IMR-90 (cell line): Measurements from ENCODE around the gene MIPEP. TPM values are rescaled to one million over a fixed set of nuclear protein-coding genes. Genes with fewer than 3 reads are reported as not detected.
A peak's percentile ranks its signal among the peaks of the same experiment; 100 is the strongest.

Experiments used
- ATAC-seq: fragments of 200-7000 bp; cut with Tn5 transposase; 2 replicates; pipeline ENCODE4 v1.9.1; 2020; ENCODE audit warnings: low read depth, mild to moderate bottlenecking, moderate library complexity
- BruUV-seq: library from RNA; stranded (reverse); fragments of 400-500 nt; replicated peaks from 2 replicates; lab custom pipeline; 2021; lab: Mats Ljungman, UMichigan
- CTCF ChIA-PET: fragments of 300-600 bp; formaldehyde crosslinking; extraction: SDS; loops from one replicate; lab custom pipeline; 2021; ENCODE audit warnings: antibody characterized with exemption; lab: Yijun Ruan, JAX
- POLR2A ChIA-PET: fragments of 300-600 bp; sonication (Branson Sonifier 250); formaldehyde crosslinking; loops from one replicate; lab custom pipeline; 2022; ENCODE audit warnings: antibody characterized with exemption; ENCODE audit not compliant: unreplicated experiment; lab: Charles Lee
- DNase-seq: peaks from one replicate; pipeline ENCODE4 v3.0.0; 2013
- H2AFZ ChIP-seq: replicated peaks from 2 replicates; pipeline ENCODE3; 2013; ENCODE audit warnings: low read length, mild to moderate bottlenecking; ENCODE audit not compliant: poor library complexity
- H2AK5ac ChIP-seq: 2 replicates; pipeline ENCODE4 v1.6.1; 2013; ENCODE audit warnings: low read depth, low read length, inconsistent platforms
- H2AK9ac ChIP-seq: replicated peaks from 2 replicates; pipeline ENCODE3; 2013; ENCODE audit warnings: mild to moderate bottlenecking, low read depth, low read length, moderate library complexity; ENCODE audit not compliant: poor library complexity
- H2BK120ac ChIP-seq: 2 replicates; pipeline ENCODE4 v1.6.1; 2013; ENCODE audit warnings: low read depth, low read length, inconsistent platforms
- H2BK15ac ChIP-seq: 3 replicates; pipeline ENCODE4 v1.6.1; 2013; ENCODE audit warnings: low read depth, low read length, inconsistent platforms
- H2BK20ac ChIP-seq: 2 replicates; pipeline ENCODE4 v1.6.1; 2013; ENCODE audit warnings: low read depth, mild to moderate bottlenecking, inconsistent platforms, low read length, moderate library complexity
- H2BK5ac ChIP-seq: 2 replicates; pipeline ENCODE4 v1.6.1; 2013; ENCODE audit warnings: mild to moderate bottlenecking, low read depth, low read length, inconsistent platforms; ENCODE audit not compliant: poor library complexity, severe bottlenecking
- H3K14ac ChIP-seq: replicated peaks from 2 replicates; pipeline ENCODE4 v1.6.1; 2013; ENCODE audit warnings: low read depth, low read length, inconsistent platforms
- H3K18ac ChIP-seq: 2 replicates; pipeline ENCODE4 v1.6.1; 2013; ENCODE audit warnings: low read depth, low read length, control low read depth
- H3K23ac ChIP-seq: 2 replicates; pipeline ENCODE4 v1.6.1; 2013; ENCODE audit warnings: low read depth, low read length, inconsistent platforms
- H3K27ac ChIP-seq: 2 replicates; pipeline ENCODE4 v1.5.1; 2013; ENCODE audit warnings: mild to moderate bottlenecking, control low read depth, low read length; ENCODE audit not compliant: insufficient read depth
- H3K27me3 ChIP-seq: 2 replicates; pipeline ENCODE4 v1.6.1; 2013; ENCODE audit warnings: low read length; ENCODE audit not compliant: control insufficient read depth, insufficient read depth
- H3K36me3 ChIP-seq: 2 replicates; pipeline ENCODE4 v1.6.1; 2013; ENCODE audit warnings: low read length, mixed read lengths; ENCODE audit not compliant: control insufficient read depth, insufficient read depth
- H3K4ac ChIP-seq: 2 replicates; pipeline ENCODE4 v1.6.1; 2013; ENCODE audit warnings: low read depth, low read length, inconsistent platforms
- H3K4me1 ChIP-seq: 2 replicates; pipeline ENCODE4 v1.6.1; 2013; ENCODE audit warnings: low read length, mixed read lengths; ENCODE audit not compliant: control insufficient read depth, insufficient read depth
- H3K4me2 ChIP-seq: 2 replicates; pipeline ENCODE4 v1.6.1; 2013; ENCODE audit warnings: low read depth, mild to moderate bottlenecking, control low read depth, low read length, moderate library complexity
- H3K4me3 ChIP-seq: 2 replicates; pipeline ENCODE4 v1.5.1; 2013; ENCODE audit warnings: low read depth, mild to moderate bottlenecking, control low read depth, low read length, moderate library complexity; ENCODE audit not compliant: insufficient read depth
- H3K56ac ChIP-seq: 2 replicates; pipeline ENCODE4 v1.6.1; 2013; ENCODE audit warnings: low read length, inconsistent platforms; ENCODE audit not compliant: insufficient read depth; ENCODE audit errors: extremely low read depth
- H3K79me1 ChIP-seq, 2 experiments: 2 replicates each; pipeline ENCODE4 v1.6.1; 2013; ENCODE audit warnings: low read length in 2 of 2, inconsistent platforms in 1 of 2, low read depth in 1 of 2
- H3K9ac ChIP-seq: 2 replicates; pipeline ENCODE4 v1.6.1; 2013; ENCODE audit warnings: low read depth, low read length, control low read depth
- H3K9me1 ChIP-seq: 2 replicates; pipeline ENCODE4 v1.6.1; 2013; ENCODE audit warnings: low read length, inconsistent platforms; ENCODE audit not compliant: insufficient read depth
- H3K9me3 ChIP-seq: 2 replicates; pipeline ENCODE4 v1.6.1; 2013; ENCODE audit warnings: low read length; ENCODE audit not compliant: control insufficient read depth, insufficient read depth
- H4K20me1 ChIP-seq: 2 replicates; pipeline ENCODE4 v1.6.1; 2013; ENCODE audit warnings: low read length, inconsistent platforms; ENCODE audit not compliant: insufficient read depth
- H4K5ac ChIP-seq: 2 replicates; pipeline ENCODE4 v1.6.1; 2013; ENCODE audit warnings: mild to moderate bottlenecking, low read depth, low read length, control low read depth
- H4K8ac ChIP-seq, 2 experiments: 2 replicates each; pipeline ENCODE4 v1.6.1; 2013; ENCODE audit warnings: low read depth in 2 of 2, low read length in 2 of 2, control low read depth in 1 of 2, inconsistent platforms in 1 of 2
- H4K91ac ChIP-seq: 2 replicates; pipeline ENCODE4 v1.6.1; 2013; ENCODE audit warnings: low read depth, low read length, inconsistent platforms; ENCODE audit not compliant: insufficient read depth
- CEBPB ChIP-seq: IDR thresholded peaks from 2 replicates; pipeline ENCODE4 v1.6.1; 2012; ENCODE audit warnings: low read depth, low read length, improper control_type of control experiment
- CHD1 ChIP-seq: IDR thresholded peaks from 2 replicates; pipeline ENCODE4 v1.6.1; 2012; ENCODE audit warnings: low read depth, low read length, improper control_type of control experiment
- USF2 ChIP-seq: fragments of 150-350 bp; IDR thresholded peaks from 2 replicates; pipeline ENCODE4 v1.6.1; 2017; ENCODE audit warnings: mild to moderate bottlenecking, antibody characterized with exemption, low read length, low read depth
- WGBS, 2 experiments: methylation state at CpG; one replicate each; pipeline versions ENCODE4 v1.1.5 to v1.1.7; 2013; ENCODE audit warnings: missing lambda C conversion rate in 2 of 2; ENCODE audit not compliant: insufficient read length in 1 of 2; ENCODE audit errors: extremely low coverage in 2 of 2; 5-methylcytosine and 5-hydroxymethylcytosine counted together
- dilution Hi-C: fragments of 300-500 bp; cut with HindIII; formaldehyde crosslinking; loops from one replicate; pipeline ENCODE4 v1.14.3; 2018; ENCODE audit warnings: low sequenced_read_pairs; ENCODE audit not compliant: unreplicated experiment
- in situ Hi-C: fragments of 300-500 bp; cut with MboI; formaldehyde crosslinking; loops from 3 replicates; pipeline ENCODE4 v1.14.3; 2019; ENCODE audit warnings: low sequenced_read_pairs, inconsistent platforms, mixed read lengths
- intact Hi-C: fragments of 100-400 bp; cut with micrococcal nuclease; formaldehyde crosslinking; loops from 2 replicates; pipeline ENCODE4 v1.10.0; 2022
- polyA plus RNA-seq, 3 experiments: library from polyadenylated mRNA; depleted of rRNA; stranded (reverse); fragments of >200 nt; gene quantifications; 2 replicates each; pipeline ENCODE4 v1.2.3, GENCODE V29; 2012; ENCODE audit warnings: low replicate concordance in 1 of 3
- total RNA-seq: library from RNA; depleted of rRNA; stranded (reverse); fragments of >200 nt; gene quantifications from 2 replicates; pipeline ENCODE4 v1.2.3, GENCODE V29; 2012

Gene MIPEP
- total and polyA plus RNA-seq, 2 of the 4 experiments (the other 2 are of a cell fraction), result 15.0 to 21.5 TPM

GRCh38 chr13:23685416-23685815 lies 203.8 kb downstream of the MIPEP start:
- Histone ChIP-seq H3K4me1 (peaks cover 18% of the 10 kb centered on the region), H3K4me3 (no peak overlapping the region), H2BK120ac (no peak overlapping the region), H2AK5ac (no peak overlapping the region), H3K9me1 (peaks cover under 1% of the 10 kb centered on the region), H2BK5ac (no peak overlapping the region), H4K5ac (no peak overlapping the region), H3K4ac (no peak overlapping the region), H3K9me3 (no peaks in the 10 kb centered on the region), H3K23ac (no peak overlapping the region), H4K20me1 (no peaks in the 10 kb centered on the region), H3K18ac (no peak overlapping the region), H3K9ac (no peak overlapping the region), H3K14ac (no peak overlapping the region), H3K27me3 (no peaks in the 10 kb centered on the region), H4K91ac (no peak overlapping the region), H2AFZ (no peak overlapping the region), H3K27ac (no peak overlapping the region; the same call in 1 of the 2 replicates), H3K4me2 (no peak overlapping the region), H2AK9ac (no peak overlapping the region), H4K8ac (no peak overlapping the region), H2BK20ac (no peak overlapping the region), H3K36me3 (no peaks in the 10 kb centered on the region), H3K56ac (no peak overlapping the region), H2BK15ac (no peak overlapping the region), H3K79me1 (no peaks in the 10 kb centered on the region)
- no TSS peak for BruUV-seq
- TF ChIP-seq CEBPB, result peak; percentile 67; the same call in 1 of the 2 replicates
- TF ChIP-seq CHD1, result no peak
- no peak for TF ChIP-seq USF2
- DNase-seq (no peak), ATAC-seq (peak; percentile 15; the same call in 1 of the 2 replicates)
- no CpG with 5 or more reads among the region's 1 CpG for WGBS, 2 experiments
- intact Hi-C loops, result loop anchor here (10.0 kb wide), 1 partner anchor 311 kb away; no protein-coding TSS in a partner anchor
- ChIA-PET CTCF (no interaction called here), POLR2A (no interaction called here)
- dilution Hi-C loops, result no loop called here
- in situ Hi-C loops, result no loop called here
